UCSD-AML1 (cell line): Measurements from ENCODE around the gene KRTAP10-12.
"Not testable (repeated sequence)": the region's sequence is repeated elsewhere in the genome, so short reads cannot be mapped to it uniquely, and the experiment has no call there.

Experiments
- DNase-seq: peaks from one replicate; lab custom pipeline; 2025; ENCODE audit not compliant: unreplicated experiment; lab: John Stamatoyannopoulos, UW

KRTAP10-12 gene, protein sequence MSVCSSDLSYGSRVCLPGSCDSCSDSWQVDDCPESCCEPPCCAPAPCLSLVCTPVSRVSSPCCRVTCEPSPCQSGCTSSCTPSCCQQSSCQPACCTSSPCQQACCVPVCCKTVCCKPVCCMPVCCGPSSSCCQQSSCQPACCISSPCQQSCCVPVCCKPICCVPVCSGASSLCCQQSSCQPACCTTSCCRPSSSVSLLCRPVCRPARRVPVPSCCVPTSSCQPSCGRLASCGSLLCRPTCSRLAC

DNA sequence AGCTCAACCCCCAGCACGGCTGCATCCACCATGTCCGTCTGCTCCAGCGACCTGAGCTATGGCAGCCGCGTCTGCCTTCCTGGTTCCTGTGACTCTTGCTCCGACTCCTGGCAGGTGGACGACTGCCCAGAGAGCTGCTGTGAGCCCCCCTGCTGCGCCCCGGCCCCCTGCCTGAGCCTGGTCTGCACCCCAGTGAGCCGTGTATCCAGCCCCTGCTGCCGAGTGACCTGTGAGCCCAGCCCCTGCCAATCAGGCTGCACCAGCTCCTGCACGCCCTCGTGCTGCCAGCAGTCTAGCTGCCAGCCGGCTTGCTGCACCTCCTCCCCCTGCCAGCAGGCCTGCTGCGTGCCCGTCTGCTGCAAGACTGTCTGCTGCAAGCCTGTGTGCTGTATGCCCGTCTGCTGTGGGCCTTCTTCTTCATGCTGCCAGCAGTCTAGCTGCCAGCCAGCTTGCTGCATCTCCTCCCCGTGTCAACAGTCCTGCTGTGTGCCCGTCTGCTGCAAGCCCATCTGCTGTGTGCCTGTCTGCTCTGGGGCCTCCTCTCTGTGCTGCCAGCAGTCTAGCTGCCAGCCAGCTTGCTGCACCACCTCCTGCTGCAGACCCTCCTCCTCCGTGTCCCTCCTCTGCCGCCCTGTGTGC is at the start of gene KRTAP10-12:
TSS of gene KRTAP10-12 (plus strand) at position 1 of the 639 bp plus-strand sequence. CDS start at position 31, 30 bp downstream.
- DNase-seq: not testable (repeated sequence)

DNA sequence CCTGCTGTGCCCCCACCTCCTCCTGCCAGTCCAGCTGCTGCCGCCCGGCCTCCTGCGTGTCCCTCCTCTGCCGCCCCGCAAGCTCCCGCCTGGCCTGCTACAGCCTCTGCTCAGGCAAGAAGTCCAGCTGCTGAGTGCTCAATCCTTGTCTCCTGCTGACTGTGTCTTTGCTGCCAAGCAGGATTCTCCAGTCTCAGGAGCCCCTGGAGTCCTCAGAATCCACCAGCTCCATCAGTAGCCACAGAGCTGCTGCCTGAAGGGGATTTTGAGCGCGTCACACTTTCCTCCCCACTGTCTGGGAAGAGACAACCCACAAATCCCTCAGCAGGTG is 49.8 kb upstream of the KRTAP10-12 start:
- no peak for DNase-seq

DNA sequence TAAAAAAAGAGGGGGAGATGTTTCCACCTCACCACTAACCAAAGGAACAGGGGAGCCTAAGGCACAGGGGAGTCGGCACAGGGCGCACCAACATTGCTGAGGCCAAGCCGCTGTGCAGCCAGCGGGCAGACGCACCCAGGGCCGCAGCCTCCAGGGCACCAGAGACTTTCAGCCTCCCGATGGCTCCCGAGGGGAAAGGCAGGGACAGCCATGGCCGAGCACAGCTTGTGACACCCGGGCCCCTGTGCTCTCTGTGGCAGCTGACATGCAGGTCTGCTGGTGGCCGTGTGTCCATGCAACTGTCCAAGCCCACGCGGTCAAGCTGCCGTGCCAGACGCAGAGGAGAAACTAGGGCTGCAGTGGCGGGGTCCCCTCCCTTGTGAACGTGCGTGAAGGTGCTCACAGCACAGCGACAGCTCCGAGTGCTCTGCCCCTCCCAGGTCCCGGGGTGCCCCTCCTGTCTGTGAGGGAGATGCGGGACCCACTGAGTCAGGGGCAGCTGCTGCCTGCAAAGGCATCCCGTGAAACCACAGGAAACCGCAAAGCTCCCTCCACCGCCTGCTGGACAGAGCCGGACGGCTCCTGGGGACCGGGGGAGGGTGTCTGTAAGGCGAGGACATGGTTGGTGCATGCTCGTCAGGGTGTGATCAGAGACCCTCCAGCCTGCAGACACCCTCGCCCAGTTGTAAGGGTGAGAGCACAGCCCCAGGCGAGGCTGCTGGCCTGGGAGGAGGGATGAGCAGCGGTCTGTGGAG is 48.2 kb upstream of the KRTAP10-12 start:
- no peak for DNase-seq

DNA sequence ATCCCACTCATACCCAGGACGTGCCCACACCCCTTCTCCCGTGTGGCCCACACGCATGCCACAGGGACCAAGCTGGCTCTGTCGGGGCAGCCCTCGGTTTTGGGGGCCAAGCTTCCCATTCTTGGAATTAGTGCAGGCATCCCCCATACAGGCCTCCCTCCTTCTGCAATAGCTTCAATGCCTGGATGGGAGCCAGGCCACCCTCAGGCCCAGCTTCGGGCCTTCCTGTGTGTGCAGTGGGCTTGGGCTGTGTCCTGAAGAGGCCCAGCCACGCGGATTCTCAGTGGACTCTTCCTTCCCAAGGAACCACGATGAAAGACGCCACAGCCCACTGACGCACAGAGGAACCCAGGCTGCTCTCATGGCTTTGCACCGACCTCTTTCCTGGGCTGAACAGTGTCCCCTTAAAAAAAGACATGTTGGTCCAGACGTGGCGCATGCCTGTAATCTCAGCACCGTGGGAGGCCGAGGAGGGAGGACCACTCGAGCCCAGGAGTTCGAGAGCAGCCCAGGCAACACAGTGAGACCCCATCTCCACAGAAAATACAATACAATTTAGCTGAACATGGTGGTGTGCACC is 47.4 kb upstream of the KRTAP10-12 start:
- DNase-seq: no peak

DNA sequence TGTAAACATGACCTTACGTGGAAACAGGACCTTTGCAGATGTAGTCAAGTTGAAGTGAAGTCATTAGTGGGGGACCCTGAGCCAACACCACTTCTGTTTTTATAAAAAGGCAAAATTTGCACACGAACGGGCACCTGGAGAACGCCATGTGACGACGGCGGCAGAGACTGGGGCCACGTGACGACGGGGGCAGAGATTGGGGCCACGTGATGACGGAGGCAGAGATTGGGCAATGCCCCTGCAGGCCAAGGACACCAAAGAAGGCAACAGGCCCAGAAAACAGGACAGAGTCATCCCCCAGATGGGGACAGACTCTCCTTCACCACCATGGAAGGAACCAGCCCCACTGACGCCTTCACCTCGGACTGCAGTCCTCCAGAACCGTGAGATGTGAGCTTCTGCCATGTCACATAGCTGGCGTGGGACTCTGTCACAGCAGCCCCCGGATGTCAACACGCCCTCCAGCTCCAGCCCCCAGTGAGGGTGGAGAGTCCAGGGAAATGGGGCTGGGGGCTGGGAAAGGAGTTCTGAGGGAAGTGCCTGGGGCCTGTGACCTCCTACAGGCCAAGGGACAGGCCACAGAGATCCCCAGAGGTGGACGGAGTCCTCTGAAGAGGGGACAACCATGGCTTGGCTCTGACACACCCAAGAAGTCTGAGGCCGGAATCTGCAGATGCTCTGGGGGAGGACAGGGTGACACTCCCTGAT is 46.6 kb upstream of the KRTAP10-12 start:
- DNase-seq: no peak

DNA sequence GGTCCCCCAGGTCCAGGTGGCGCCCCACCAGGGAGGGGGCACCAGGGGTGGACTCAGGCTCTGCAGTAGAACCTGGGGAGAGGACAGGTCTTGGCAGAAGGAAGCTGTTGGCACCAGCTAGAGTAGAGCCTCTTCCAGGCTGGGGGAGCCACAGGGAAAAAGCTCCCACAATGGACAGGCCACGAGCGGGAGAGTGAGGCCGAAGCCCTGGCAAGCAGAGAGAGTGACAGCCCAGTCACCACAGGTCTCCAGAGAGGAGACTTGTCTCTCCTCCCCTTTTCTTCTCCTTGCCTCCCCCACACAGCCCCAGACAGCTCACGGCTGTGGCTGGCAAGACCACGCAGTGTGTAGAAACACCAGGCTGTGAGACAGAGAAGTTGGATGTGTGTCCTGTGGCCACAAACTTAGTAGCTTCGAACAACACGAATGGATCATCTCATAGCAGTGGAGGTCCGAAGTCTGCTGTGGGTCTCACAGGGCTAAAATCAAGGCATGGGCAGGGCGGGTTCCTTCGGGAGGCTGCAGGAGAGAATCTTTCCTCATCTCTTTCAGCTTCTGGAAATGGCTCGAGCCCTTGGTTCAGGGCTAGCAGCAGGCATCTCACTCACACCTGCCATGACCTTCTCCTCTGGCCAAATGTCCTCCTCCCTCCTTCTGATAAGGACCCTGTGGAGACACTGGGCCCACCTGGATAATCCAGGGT is 45.8 kb upstream of the KRTAP10-12 start:
- DNase-seq: no peak

DNA sequence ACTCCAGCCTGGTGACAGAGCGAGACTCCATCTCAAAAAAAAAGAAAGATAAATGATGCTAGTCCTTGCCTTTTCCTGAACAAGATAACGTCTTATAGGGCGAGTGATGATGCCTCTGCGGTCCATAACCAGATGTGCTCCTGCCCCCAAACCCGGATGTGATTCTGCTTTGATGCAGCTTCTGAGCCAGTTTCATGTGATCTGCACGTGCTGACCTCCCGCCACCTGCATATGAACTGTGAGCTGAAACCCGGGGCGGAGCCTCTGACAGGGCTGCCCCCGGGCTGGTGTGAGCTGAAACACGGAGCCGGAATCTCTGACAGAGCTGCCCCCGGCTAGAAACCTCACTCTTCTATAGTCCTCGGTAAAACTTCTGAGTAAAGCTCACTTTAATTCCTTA is 43.8 kb upstream of the KRTAP10-12 start:
- no peak for DNase-seq

DNA sequence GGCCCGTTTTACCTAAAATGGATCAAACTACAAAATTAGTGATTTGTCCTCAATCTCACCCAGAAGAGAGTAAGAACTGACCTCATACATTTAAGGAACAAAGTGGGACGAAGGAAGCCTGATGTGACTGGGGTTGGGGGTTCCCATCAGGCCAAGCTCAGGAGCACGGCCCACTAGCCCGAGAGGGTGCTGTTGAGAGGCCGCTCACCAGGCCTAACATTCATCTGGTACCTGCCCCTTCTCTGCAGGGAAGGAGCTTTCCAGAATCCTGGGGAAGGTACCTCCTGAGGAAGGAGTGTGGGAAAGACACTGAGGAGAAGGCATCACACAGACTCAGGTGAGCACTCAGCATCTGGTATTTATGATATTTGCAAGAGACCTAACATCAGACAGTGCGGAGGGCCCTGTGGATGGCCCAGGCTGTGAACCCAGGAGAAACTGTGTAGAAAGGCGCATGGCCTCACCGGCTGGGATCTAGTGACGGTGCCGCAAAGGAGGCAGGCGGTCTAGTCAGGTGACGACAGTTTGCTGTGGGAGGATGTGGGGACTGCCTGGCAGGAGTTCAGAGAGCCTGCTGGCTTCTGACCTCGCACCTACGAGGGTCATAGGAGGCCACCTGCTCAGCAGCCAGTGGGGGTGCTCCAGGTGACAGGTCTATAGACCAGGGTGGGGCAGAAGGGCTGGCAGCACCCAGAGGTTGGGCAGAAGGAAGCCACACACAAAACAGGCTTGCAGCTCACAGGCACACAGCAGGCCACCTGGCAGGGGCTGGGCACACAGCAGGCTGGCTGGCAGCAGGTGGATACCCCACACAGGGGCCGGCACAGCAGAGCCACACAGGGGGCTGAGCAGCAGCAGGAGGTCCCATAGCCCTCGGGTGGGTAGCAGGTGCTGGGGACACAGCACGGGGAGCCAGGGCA is 43.1 kb upstream of the KRTAP10-12 start:
- DNase-seq: no peak

DNA sequence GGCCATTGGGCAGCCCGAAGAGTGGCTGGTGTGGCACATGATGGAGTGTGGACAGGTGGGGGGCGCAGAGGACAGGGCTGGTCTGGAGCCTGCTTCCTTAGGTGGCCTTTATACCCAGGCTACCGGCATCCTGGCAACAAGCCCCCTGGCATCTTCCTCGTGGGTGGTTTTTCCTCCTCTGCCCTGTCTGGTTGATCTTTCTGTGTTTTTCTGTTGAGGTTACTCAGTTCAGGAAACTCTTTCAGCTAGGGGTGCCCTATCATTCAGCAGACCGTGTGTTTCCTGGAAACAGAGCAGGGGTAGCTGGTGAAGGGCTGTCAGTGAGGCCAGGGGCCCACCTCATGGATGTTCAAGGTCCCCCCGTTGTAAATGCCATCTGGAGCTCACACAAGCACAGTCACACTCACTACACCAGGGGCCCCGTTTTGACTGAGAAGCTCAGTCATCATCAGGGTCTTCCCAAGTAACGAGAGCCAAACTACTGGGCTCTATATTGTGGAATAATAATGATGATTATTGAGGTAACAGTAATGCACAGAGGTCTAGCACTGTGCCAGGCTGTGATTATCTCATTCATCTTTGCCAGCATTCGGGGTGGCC is 42.3 kb upstream of the KRTAP10-12 start, which contains the start of gene KRTAP12-4:
TSS of gene KRTAP12-4 (minus strand) at position 84 of the 600 bp plus-strand sequence. CDS start at position 39, 45 bp downstream.
- no peak for DNase-seq

DNA sequence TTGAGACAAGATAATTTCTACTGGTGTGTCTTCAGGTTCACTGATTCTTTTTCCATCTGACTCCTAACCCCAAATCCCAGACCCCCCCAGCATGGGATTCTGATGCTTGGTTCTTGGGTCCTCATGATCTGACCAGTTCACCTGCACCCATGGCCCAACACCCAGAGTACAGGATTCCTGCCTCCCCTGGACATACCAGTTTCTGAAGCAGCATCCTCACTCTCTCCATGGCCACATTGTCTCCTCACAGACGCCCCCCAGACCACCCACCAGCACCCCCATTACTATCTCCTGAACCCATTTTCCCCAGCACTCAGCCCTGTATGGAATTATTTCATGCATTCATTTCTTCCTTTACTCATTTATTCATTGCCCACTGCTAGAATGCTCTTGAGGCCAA is 40.1 kb upstream of the KRTAP10-12 start:
- no peak for DNase-seq

DNA sequence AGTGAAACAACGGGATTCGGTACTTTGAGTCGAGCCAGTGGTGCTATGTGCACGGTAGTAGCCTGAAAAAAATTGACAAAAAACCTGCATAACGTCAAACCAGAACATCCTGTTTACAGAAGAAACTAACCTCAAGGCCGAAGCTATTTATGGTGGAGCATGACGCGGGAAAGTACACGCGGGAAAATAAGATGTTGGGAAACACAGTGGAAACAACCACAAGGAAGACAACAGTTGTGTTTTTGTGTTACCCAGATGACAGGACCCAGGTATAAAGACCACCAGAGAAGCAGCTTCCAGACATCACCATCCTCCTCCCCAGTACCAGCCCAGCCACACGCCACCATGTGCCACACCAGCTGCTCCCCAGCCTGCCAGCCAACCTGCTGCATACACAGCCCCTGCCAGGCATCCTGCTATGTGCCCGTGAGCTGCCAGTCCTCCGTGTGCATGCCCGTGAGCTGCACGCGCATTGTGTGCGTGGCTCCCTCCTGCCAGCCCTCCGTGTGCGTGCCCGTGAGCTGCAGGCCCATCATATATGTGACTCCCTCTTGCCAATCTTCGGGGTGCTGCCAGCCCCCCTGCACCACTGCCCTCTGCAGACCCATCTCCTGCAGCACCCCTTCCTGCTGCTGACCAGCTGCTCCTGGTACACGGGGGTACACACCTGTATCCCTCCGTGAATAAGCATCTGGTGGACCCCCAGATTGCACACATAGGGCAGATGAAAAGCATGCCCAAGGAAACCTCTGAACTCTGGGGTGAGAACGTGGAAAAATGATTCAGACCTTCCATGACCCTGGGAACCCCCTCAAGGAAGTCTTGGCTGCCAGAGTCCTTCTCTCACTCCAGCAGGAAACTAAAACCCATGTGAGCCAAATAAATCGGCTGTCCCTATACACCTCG is 39.1 kb upstream of the KRTAP10-12 start, which contains the start of gene KRTAP12-3:
TSS of gene KRTAP12-3 (plus strand) at position 298 of the 906 bp plus-strand sequence. CDS start at position 346, 48 bp downstream.
- no peak for DNase-seq

DNA sequence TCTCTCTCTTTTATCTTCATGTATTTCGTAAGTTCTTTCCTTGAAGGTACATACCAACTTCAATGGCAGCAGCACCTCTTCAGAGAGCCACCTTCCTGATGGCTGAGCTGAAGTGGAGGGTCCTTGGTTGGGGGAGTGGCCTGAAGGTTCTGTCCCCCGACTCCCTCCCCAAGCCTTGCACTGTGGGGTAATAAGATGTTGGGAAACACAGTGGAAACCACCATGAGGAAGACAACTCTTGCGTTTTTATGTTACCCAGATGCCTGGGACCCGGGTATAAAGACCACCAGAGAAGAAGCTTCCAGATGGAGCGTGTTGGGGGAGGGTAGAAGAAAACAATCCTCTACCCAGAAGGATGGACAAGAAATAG is 38.4 kb upstream of the KRTAP10-12 start:
- DNase-seq: no peak

DNA sequence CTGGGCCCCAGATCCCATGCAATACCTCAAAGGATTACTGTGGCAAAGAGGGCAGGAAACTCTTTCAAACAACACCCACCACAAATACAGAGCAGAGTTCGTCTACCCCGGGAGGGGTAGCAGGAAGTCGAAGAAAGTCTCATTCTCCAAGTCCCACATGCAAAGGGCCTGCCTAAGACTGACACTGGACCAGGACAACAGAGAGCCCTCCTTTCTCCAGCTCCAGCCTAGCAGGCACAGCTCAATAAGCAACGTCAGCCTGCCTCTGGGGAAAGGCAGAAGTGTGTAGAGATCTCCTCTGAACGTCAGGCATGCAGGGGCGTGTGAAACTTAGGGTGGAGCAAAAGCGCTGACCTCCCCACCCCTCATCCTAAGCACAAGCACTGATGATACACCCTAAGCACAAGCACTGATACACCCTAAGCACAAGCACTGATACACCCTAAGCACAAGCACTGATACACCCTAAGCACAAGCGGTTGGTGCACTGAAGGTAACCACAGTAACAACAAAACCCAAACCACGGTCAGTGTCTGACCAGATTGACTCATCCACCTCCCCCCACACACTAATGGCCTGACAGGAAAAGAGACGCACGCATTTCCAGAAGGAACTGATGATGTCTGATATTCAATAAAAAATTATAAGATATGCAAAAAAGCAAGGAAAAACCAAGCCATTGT is 37.9 kb upstream of the KRTAP10-12 start:
- no peak for DNase-seq

DNA sequence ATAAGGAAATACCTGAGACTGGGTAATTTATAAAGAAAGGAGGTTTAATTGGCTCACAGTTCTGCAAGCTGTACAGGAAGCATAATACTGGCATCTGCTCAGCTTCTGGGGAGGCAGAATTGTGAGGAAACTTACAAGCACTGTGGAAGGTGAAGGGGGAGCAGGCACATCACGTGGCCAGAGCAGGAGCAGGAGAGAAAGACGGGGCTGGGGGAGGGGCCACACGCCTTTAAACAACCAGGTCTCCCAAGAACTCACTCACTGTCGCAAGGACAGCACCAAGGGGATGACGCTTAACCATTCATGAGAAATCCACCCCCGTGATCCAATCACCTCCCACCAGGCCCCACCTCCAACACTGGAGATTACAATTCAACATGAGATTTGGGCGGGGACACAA is 35.4 kb upstream of the KRTAP10-12 start:
- DNase-seq: not testable (repeated sequence)

DNA sequence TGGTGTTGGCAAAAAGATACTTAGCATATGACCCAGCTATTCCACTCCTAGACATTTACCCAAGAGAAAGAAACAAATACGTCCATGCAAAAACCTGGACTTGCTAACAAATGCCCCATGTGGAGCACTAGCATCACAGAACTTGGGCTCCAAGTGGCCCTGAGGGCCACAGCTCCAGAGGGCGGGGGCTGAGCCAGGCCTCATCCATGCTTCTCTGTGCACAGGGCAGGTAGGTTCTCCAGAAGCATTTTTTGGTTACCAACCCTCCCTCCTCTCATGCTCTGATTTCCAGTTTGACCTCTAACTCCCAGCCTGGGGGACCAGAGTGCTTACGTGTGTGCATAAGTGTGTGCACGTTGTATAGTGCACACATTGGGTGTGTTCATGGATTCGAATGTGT is 32.3 kb upstream of the KRTAP10-12 start:
- no peak for DNase-seq

DNA sequence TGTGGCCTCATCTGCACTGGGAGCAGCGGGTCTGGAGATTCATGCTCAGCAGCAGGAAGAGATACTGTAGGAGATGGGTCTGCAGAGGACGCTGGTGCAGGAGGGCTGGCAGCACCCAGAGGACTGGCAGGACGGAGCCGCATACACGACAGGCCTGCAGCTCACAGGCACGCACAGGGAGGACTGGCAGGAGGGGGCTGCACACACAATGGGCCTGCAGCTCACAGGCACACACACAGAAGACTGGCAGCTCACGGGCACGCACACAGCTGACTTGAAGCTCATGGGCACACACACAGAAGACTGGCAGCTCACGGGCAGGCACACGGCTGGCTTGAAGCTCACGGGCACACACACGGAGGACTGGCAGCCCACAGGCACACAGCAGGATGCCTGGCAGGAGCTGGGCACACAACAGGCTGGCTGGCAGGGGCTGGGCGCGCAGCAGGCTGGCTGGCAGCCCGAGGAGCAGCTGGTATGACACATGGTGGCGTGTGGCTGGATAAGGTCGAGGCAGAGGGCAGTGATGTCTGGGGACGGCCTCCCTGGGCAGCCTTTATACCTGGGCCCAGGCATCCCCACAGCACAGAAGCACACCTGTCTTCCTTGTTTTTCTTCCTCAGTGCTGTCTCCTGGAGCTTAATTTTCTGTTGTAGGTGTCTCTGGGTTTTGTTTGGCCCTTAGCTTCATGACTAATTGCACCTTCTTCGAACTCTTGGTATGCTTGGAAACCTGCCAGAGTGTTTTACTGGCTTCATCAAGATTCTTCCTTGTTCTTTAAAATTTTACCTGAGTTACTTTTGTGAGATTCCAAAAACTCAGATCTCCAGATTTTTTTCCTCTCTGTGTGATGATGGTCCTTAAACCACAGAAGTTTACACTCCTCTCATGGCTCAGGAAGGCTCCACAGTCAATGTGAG is 30.3 kb upstream of the KRTAP10-12 start, which contains the start of gene KRTAP12-2:
TSS of gene KRTAP12-2 (minus strand) at position 527 of the 920 bp plus-strand sequence. CDS start at position 486, 41 bp downstream.
- no peak for DNase-seq
